NOMO-1 treated with dmso at 0.1 percent for 144 hours (cell line): ENCODE data around the gene MPPED1.

ENCODE experiments used
- DNase-seq: peaks from one replicate; lab custom pipeline; 2025; ENCODE audit not compliant: unreplicated experiment; lab: John Stamatoyannopoulos, UW

MPPED1 gene

DNA sequence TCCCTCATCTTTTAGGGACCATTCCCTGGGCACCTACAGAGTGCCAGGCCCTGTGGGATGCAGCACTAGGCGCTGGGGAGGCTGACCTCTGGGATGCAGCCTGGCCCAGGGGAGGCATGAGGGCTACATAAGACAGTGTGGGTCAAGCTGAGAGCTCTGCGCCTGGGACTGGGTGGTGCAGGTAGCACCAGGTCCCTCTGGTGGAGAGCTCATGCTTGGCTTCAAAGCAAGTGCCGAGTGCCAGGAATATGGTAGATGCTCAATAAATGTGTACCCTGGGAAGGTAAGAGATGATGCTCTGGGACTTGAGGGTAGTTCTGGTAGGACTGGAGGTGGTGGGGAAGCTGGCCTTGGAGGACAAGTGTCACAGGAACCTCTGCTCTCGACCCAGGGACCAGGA is 2.0 kb upstream of the MPPED1 start:
- DNase-seq, result no peak

DNA sequence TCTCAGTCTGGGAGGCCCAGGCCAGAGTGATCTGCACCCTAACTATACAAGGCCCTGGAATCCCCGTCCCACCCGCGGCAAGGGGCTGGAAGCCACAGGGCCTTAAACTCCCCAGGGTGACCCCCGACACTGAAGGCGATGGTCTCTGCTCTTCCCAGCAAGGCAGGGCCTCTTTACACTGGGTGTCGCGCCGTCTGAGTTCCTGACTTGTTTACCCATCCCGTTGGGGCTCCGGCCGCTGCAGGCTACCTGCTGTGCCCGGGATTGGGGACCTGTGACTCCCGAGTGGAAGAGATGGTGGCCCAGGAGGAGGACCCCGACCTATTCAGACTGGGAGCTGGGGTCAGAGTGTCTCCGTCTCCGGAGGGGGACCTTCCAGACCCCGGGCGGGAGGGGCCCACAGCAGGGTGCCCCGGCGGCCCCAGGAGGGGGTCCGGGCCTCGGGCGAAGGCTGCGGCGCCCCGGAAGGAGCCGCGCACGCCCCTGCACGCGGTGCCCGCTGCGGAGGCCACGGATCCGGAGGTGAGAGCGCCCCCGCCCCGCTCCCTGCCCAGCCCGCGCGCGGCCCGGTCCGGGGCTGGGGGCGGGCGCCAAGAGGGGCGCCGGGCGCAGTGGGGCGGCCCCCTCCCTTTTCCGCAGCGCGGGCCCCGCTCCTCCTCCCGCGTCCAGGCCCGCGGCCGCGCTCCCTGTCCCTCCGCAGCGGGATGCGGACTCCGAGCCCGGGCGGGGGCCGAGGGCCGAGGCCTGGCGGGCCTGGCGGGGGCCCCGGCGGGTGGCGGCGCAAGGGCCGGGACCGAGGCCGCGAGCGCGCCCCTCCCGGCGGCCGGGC is 560 bp upstream of the MPPED1 start:
- no peak for DNase-seq

DNA sequence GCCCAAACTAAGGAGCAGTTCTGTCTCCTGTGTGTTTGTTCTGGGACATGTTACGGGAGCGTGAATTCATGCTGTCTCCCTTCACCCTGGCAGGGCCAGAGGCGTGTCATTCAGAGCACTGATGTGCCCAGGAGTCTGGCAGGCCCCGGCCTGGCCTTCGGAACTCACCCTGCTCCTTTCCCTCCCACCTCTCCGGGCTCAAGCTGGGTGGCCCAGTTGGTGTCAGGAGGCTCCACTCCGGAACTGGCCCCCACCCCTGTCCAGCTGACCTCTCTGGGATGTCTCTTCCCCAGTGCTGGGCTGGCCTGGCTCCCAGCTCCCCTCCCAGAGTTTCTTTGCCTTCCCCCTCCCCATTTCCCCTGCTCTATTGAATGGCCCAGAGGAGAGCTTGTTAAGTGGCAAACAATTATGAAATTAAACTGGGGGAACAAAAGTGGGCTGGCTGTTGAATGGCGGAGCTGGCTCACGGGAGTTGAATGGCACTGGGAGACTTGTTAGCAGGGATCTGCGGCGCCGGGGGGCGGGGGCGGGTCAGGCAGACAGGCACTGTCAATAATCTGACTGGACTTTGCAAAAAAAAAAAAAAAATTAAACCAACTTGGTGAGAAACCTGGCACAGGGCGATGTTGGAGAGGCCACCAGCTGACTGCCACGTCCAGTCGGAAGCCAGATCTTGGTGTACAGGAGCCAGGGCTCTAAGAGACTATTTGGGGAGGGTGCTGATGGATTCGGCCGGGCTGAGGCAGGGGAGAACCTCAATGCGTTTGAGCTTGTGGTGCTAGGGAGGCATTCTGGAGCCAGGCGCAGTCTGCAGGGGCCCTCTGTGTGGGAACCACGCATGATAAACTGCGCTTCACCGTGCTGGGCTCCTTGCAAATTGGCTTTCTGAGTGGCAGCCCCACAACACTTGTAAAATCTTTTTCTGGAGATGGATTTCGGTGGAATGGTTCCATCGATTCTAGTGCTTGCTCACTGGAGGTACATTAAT is 1.3 kb downstream of the MPPED1 start:
- no peak for DNase-seq

DNA sequence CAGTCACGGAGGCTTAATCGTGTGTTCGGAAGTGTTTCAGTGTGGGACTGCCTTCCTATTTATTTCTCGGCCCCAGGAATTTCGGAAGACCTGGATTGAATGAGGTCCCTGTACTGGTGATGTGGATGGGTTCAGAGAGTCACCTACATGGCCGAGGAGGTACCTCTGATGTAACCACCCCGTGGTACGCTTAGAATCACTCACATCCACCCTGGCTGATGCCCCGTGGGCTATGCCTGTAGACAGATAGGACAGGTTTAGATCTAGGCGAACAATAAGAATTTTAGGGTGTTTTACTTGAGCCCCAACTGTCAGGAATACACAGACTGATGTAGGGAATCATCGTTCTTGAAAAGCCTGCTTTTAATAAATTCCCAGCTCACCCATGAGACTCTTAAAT is 2.0 kb downstream of the MPPED1 start:
- DNase-seq, result no peak

DNA sequence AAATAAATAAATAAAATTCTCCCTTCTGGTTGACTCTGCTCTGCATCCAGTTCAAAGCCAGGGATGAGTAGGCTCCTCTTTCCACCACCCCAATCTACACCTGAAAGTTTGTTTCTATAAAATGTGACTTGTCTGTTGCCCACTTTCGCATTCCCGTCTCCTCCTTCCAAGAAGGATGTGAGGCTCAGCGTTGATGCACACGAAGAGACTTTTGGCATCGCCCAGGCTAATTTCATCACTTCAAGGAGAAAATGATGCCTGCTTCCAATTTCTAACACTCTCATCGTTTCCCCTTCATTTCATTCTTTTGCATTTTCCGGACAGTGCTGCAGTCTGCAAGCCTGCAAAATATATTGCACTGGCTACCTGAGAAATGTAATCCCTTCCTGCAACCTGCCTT is 3.9 kb downstream of the MPPED1 start:
- DNase-seq, result no peak

DNA sequence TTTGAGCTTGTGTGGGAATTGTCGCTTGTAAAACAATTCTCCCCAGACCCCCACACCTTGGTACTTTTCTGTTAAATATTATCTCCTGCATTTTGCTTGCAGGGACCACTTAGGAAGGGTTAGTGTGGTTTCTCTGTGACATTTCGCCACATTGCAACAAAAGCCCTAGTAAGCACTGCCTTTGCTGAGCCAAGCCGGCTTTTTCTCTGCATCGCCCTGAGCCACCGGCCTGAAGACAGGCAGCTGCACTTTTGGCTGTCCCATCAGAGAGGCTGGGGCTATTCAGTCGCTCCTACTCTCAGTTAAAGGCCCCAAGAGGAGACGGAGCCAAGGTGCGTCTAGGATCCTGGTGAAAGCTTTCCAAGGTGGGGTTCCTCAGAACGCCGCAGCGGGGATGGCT is 5.7 kb downstream of the MPPED1 start:
- DNase-seq, result no peak

DNA sequence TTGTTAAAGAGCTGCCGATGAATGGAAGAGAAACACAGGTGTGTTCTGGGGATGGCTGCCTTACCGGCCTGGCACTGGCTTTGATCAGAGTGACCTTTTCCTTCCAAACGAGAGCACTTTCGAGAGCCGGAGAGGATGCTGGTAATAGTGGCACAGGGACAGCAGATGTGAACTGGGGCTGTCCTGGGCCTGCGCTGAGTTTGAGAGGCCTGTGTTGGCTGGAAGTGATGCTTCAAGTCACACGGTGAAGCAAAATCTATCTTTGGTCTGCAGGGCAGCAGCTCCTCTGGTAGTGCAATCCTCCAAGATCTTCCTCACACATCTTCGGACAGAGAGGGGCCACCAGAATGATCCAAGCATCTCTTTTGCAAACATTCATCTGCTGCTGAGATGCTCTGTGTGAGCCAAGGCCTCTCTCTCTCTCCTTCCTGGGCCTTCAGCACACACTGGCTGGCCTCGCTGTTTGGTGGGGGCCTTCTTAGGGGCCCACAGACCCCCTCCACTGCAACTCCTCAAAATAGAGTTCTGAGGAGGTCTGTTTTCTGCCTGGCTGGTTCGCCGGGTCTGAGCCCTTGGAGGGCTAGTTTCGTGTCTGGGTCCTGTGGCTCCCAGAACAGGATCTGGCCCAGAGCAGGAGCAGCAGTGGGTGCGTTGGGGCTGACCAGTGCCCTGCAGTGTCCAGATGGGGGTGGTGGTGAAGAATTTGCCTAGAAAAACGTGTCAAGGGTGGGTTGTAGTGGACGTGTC is 6.4 kb downstream of the MPPED1 start:
- no peak for DNase-seq

DNA sequence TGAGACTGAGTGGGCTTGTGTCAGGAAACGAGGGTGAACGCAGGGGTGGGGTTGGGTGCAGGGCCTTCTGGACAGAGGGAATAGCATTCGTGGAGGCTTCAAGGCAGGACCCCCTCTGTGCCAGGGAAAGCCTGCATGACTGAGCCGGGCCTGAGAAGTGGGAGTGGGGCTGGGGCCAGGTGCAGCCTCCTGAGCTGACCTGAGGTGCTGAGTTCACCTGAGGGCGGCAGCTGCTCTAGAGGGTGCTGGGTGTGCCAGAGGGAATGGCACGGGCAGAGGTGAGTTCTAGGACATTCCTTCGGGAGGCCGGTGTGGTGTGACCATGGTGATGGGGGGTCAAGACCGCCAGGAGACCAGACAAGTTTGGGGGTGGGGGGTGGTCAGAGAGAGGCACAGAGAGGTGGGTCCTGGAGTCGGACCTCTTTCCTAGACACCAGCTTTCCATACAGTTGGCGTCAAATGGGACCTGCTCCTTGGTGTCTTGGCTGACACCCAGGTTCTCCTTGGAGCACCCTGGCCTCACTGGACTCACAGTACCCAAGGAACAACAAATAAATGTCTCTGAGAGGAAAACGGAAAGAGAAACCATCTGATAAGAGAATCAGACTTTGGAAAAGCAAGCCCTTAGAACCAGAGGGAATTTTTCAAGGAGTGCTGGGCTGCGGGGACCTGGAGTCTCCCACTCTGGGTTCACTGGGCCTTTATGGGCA is 7.7 kb downstream of the MPPED1 start:
- no peak for DNase-seq

DNA sequence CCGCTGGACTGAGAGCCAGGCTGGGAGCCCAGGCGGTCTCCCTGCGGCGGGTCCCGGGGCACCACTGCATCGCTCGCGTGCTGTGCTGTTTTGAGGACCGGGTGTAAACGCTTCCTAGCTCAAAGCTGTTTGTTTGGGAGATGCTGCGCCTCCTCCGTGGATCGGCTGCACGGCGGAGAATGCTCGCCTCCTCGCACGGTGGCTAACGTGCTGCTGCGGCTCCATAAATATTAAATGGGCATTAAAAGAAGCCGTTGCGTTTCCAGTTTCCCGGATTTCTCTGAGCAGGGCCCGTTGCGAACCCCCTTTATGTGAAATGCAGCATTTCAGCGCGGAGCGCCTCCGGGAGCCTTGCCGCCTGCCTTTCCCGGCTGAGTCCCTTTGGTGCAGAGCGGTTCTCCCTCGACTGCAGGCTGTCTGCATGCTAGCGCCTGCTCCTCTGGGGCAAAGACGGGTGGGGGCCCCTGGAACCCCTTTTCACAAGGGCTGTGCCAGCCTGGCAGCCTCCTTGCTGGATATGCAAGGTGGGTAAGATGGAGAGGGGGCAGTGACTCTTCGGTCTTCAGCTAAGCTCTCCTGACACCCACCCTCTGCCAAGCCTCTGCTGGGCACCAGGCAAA is 9.3 kb downstream of the MPPED1 start:
- no peak for DNase-seq

DNA sequence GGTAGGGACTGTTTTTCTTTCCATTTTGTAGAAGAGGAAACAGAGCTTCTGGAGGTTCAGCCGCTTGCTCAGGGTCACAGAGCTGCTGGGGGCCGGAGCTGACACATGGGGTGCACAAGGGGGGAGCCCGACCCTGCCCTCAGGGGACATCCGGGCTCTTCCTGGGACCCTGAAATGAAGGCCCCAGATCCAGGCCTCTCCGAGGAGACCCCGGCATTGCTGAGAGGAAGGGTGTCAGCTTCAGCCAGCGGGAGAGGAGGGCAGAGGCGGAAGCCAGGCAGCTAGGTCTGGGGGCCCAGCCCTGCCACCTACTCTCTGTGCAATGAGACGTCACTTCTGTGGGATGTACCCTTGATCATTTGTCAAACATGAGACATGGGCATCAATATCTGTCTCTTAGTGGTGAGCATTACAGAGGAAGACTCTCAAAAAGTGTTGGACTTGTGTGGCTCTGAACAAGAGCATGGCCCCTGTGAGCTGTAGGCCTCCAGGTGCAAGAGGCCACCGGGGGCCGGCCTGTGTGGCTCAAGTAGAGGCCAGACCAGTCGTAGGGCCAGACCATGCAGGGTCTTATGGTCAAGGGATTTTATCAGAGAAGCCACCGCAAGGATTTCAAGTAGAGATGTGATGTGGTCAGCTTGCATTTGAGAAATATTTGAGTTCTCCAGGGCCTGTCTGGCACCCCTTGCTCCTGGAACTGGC is 10.3 kb downstream of the MPPED1 start:
- no peak for DNase-seq

DNA sequence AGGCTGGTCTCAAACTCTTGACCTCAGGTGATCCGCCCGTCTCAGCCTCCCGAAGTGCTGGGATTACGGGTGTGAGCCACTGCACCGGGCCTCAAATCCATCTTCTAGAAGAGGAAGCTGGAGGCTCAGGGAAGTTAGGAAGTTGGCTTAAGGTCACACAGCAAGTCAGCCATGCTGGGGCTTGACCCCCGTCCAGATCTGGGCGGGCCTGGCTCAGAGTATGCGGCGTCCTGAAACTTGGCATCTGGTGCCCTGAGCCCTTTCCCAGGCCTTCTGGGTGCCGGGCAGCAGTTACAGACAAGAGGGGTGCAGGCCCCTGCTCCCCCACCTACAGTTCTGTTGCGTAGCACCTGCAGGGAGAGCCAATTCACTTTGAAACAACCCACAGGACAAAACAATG is 11.2 kb downstream of the MPPED1 start:
- DNase-seq, result no peak

DNA sequence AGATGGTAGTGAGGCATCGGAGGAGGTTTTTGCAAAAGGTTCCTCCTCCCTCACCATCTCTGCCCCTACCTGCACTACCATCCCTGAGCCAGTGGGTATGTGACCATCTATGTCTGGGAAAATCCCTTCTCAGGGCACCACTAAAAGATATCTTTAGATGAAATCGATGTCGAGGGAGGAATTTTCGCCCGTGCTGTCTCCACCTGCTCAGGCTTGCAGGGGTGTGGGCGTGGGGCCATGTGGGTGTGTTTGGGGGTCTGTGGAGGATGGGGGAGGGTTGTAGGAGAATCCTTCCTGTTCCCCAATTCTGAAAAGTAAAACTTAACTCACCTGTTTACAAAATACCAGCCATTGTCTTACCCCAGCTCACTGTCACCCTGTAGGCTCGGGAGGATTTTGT is 12.4 kb downstream of the MPPED1 start:
- no peak for DNase-seq

DNA sequence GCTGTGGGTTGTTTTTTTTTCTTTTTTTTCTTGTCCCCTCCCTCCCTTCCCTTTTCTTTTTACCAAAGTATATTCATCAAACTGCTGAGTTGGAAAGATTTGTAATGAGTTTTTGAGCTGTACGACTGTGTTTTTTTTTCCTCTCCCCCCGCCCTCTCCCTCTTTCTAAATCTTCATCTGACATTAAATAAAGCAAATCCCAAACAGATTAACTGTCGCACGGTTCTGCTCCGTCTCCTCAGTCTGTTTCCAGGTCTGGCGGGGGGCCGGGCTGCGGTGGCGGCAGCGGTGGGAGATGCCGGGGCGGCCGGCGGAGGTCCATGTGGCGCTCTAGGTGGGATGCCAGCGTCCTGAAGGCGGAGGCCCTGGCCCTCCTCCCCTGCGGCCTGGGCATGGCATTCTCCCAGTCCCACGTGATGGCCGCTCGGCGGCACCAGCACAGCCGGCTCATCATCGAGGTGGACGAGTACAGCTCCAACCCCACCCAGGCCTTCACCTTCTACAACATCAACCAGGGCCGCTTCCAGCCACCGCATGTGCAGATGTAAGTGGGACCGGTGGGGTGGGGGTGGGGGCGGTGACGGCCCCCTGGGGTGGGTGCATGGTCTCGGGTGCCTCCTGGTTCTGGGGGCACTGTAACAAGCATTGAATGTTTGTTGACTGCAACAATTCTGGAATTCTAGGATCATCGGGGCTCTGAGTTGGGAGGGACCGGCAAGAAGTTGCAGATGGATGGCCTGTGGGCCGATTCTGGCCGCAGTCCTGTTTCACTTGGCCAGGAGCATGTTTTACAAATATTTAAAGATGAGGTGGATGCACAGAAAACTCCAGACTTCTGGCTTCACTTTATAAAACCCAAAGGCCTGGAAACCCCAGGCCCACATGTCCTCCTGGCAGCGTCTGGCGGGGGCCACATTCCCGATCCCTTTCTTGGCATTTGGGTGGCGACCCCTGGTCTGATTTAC is 13.1 kb downstream of the MPPED1 start:
- no peak for DNase-seq

DNA sequence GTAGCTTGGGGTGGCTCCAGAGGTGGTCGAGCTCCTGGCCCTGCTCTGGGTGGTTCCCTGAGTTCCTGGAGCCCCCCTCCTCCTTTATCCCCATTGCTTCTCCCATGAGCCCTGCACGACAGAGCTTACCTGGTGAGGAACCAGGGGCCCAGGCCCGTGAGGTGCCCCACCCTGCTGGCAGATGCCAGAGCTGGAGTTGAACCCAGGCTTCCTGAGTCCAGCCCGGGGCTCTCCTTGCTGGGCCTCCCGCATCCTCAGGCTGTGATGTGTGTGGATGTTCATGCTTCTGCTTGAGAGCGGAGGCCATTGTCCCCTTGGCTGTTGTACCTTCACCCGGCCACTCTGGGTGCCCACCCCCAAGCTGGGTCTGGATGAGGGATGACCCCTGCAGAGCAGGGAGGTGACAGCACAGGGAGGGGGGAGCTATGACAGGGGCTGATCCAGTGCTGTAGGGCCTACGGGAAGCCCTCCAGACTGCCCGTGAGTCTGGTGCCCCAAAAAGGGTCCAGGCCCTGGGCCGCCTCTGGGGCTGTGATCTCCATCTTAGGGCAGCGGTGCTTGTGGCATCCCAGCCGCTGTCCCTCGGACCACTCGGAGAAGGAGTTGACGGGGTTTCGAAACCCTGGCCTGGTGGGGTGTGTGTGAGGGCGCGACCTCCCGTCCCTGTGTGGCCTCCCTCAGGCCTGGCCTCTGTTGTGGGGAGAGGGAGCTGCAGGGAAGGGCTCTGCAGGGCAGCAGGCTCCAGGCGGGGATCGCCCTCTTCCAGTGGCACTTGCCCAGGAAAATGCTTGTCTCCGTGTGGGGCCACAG is 14.4 kb downstream of the MPPED1 start:
- no peak for DNase-seq

DNA sequence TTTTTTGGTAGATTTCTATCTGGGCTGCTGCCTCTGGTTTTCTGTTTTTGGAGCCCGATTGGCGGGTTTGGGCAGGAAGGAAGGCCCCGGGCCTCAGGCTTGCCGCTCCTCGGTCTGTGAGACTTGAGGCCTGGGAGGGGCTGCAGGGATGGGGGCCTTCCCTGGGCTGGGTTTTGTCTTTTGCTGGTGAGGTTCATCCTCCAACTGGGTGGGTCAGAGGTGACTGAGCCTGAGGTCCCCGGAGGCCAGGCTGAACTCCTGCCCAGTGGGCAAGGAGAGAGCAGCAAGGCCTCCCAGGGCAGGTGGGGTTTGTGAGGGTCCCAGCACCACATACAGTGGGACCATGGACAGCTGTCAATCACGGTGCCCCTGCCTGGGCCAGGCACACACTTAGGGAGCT is 15.0 kb downstream of the MPPED1 start:
- no peak for DNase-seq

DNA sequence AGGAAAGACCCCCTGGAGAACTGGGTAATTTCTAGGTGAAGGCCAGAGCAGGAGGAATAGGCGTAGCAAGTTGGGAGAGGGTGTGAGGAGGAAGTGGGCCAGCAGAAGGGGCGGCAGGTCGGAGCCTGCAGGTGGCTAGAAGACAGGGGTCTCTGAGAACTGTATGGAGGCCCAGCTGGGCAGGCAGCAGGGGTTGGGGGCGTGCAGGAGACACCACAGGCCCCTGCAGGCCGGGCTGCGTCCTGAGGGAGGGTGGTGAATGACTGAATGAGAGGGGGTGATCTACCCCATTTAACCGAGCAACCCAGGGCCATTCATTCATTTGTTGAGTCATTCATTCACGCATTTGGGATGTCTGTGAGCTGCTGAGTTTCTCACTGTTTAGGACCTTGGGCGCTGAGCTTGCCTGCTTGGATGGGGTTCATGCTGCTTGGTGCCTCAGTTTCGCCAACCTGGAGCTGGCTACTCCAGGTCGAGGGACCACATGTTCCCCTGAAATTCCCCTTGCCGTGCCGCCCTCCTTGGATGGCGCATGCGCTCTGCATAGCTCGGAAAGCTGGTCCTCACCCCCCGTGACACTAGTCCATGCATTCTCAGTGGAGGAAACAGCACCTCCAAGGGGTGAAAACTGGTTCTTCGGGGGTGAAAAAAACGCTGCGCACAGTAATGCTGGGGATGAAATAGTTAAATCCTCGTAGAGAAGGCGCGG is 15.6 kb downstream of the MPPED1 start:
- no peak for DNase-seq

DNA sequence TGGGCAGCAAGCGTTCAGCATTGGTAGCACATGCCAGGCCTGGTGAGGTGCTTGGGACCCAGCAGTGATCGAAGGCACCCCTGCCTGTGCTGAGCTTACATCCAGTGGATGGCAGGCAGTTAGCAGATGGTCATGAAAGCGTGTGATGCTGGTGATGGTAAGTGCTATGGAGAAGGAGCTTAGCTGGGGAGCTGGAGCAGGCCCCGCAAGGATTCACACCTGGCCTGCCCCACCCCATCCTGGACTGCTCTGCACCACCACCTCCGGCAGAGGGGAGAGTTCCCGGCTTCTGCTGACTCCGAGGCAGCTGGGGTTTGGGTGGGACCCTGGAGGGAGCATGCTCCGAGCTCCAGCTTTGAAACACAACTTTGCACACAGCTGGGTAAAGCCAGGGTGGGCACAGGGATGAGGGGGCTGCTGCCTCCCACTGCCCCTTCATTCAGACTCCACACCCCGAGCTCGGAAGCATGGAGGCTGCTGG is 16.2 kb downstream of the MPPED1 start:
- DNase-seq, result no peak
